HepG2 (cell line): ENCODE results near the gene DIRAS1.

Experiments
- GPBP1L1 ChIP-seq: sonication (generic); formaldehyde crosslinking; IDR thresholded peaks from 2 replicates; pipeline ENCODE4 v1.5.0; 2020; ENCODE audit warnings: mild to moderate bottlenecking, missing genetic modification reagents
- SUZ12 ChIP-seq: fragments of 150-350 bp; IDR thresholded peaks from 2 replicates; pipeline ENCODE4 v1.6.1; 2014; ENCODE audit warnings: low read depth, low read length
- ZNF503 ChIP-seq: sonication (generic); formaldehyde crosslinking; IDR thresholded peaks from 2 replicates; pipeline ENCODE4 v1.4.0; 2020; ENCODE audit warnings: missing genetic modification reagents

GRCh38 chr19:2762783-2763496 is 41.8 kb upstream of the DIRAS1 start:
- TF ChIP-seq SUZ12 (no peak), ZNF503 (CRISPR knock-in tag) (no peak), GPBP1L1 (no peak)
